ENCODE data around the gene ELAVL2.
"Not testable (repeated sequence)": the region's sequence is repeated elsewhere in the genome, so short reads cannot be mapped to it uniquely, and the experiment has no call there.

The ELAVL2 gene

DNA sequence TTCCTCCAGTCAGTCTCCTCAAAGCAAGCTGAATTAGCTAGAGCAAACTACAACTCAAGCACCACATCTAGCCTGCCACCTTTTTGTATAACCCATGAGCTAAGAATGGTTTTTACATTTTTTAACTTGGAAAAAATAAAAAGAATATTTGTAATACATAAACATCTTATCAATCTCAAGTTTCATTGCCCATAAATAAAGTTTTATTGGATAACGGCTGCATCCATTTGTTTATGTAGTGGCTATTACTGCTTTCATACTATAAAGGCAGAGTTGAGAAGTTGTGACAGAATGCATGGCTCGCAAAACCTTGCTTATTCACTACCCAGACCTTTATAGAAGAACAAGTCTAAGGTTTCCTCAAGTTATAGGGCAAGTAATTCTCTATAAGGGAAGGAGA lies 95.7 kb downstream of the ELAVL2 start:
- in situ Hi-C loops (cut with MboI; ENCODE audit: low sequenced_read_pairs), result no loop called here

DNA sequence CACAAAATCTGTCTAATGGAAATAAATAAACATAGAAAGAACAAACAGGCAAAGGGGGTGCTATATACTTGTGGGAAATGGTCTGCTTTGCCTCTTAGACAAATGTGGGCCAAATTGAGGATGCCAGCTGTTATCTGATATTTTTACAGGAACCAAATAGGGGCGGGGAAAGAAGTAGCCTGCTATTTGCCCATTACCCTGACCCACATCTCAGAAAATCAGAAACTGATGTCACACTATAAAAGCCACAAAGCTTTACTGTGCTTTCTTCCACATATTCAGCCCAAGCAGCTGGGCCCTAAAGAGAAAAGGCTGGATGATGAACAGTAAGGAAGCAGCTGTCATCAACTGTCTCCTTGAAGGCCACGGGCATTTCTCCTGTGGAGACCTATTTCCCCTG lies 97.3 kb downstream of the ELAVL2 start:
- in situ Hi-C loops (cut with MboI; ENCODE audit: low sequenced_read_pairs), result no loop called here

DNA sequence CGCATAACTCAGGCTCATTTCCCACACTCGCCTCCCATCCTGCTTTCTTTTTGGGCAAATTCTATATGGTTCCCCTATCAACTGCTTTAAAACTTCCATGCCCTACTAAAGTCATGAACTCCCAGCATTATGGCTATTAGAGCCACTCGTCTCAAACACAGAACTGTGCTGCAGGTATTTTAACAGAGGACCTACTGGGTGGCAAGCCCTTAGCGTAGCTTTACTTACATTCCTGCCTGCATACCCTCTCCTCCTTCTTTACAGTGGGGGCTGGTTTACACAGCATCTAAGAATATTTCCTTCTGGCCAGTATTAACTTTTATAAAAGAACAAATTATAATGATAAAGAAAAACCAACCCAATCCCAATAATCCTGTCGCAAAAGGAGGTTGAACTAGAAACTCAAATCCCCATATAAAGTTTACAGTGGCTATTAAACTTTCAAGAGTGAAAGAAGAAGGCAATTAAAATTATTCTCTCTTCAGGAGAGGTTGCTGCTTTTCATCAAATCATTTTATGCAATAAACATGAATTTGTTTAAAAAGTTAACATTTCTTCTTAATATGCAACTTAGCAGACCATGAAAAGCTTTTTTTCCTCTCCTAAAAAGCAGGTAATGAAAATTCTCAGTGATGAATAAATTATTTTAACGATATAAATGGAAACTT lies 100.6 kb downstream of the ELAVL2 start:
- in situ Hi-C loops (cut with MboI; ENCODE audit: low sequenced_read_pairs), result no loop called here

DNA sequence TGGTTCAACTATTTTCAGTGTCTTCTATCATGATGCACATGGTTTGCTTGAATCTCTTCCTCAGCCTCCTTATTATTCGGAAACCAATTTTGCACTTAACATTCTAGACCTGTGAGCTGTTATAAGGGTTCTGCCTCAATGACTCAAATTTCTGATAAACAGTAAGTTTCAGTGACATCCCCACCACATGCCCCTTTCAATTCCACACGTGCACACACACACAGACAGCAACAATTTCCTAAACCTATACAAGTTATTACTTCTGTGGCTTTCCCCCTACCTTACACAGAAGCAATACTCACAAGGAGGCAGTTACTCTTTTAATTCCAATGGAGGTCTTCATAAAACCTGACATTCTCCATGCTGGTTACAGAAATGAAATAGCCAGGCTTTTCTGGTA lies 102.4 kb downstream of the ELAVL2 start:
- in situ Hi-C loops (cut with MboI; ENCODE audit: low sequenced_read_pairs), result no loop called here

- in situ Hi-C loops (cut with MboI; ENCODE audit: low sequenced_read_pairs), result not testable (repeated sequence)
These were observed 103.0 kb downstream of the ELAVL2 start for GRCh38 chr9:23723048-23723447.

- in situ Hi-C loops (cut with MboI; ENCODE audit: low sequenced_read_pairs), result no loop called here
These were observed 104.6 kb downstream of the ELAVL2 start for GRCh38 chr9:23721466-23721865.

DNA sequence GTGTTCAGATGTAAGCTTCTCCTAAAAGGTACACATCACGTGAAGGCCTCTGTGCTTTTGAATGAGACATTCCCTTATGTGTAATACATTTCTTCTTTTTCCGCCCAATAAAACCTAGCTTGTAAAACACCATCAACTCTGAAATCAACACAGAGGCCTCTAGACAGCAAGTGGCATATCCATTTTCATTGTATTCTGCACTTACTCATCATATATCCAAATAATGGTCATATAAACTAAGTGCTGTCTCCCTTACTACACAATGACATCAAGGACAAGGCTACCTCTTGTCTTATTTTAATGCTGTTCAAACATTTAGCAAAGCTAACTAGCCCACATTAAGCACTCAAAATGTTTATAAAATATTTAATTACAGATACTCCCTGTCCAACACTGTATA lies 108.5 kb downstream of the ELAVL2 start:
- in situ Hi-C loops (cut with MboI; ENCODE audit: low sequenced_read_pairs), result no loop called here

- in situ Hi-C loops (cut with MboI; ENCODE audit: low sequenced_read_pairs), result no loop called here
These were observed 118.8 kb downstream of the ELAVL2 start for GRCh38 chr9:23707249-23707648.

DNA sequence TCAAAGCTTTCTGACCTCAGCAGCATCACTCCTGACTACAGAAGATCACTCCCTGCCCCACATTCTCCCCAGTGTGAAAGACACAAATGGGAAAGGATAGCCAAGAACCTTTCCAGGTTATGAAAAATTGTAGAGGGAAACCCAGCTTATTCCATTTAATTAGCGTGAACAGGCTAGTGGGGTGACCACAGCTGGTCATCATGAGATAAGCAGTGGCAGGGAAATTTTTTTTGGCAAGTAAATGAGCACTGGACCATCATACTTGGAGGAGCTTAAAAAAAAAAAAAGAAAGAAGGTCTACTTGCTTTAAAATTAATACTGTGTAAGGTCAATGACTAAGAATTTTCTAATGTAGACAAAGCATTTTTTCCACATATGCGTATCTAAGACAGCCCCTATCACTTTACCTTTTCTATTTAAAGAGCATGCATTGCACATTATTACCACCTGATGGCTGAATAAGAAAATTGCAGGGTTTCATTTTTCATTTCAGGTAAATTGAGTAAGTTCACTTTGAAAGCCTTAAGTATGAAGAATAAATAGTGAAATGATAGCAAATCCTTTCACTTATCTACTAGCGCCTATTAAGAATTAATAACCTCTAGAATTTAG lies 123.6 kb downstream of the ELAVL2 start:
- in situ Hi-C loops (cut with MboI; ENCODE audit: low sequenced_read_pairs), result no loop called here

DNA sequence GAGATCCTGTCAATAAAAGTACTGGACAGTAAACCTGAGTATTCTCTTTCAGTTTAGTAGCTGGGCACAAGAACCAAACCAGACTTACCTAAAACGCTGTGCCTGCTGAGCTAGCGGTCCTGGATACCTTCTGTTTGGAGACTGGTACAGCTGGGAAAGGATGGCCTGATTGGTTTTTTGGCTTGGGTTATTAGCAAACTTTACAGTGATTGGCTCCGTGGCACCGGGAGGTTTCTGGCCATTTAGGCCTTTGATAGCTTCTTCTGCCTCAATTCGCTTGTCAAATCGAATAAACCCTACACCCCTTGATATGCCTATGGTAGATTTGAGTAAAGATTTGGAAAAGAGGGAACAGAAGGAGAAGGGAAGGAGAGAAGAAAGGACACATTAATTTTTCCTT lies 124.7 kb downstream of the ELAVL2 start:
- in situ Hi-C loops (cut with MboI; ENCODE audit: low sequenced_read_pairs), result no loop called here

- in situ Hi-C loops (cut with MboI; ENCODE audit: low sequenced_read_pairs), result no loop called here
These were observed 125.7 kb downstream of the ELAVL2 start for GRCh38 chr9:23700359-23700758.

DNA sequence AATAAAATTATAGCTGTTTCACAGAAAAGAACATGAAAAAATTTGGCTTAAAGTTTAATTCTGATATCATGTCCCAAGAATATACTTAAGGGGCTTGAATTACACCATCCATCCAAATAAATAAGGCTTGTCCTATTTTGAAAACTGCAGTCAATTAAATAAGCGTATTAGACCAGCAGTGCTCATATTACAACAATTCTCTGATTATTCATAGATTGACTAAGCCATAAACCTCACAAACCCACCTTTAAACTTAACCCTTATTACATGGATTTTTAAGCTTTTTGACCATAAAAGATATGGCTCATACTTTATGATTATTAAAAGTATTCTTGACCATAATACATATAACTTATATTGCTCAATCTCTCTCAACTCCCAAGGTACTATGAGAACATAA lies 127.9 kb downstream of the ELAVL2 start:
- in situ Hi-C loops (cut with MboI; ENCODE audit: low sequenced_read_pairs), result no loop called here

DNA sequence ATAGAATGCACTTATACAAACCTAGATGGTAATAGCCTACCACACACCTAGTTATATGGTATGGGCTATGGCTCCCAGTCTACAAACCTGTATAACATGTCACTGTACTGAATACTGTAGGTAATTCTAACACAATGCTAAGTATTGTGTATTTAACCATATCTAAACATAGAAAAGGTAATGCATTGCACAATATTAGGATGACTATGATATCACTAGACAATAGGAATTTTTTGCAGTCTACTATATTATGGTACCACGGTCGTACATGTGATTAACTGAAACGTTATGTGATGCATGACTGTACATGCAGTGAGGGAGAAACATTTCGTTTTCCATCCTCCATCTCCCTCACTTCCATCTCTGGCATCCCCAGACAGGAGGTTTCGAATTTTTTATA lies 130.5 kb downstream of the ELAVL2 start:
- in situ Hi-C loops (cut with MboI; ENCODE audit: low sequenced_read_pairs), result no loop called here

DNA sequence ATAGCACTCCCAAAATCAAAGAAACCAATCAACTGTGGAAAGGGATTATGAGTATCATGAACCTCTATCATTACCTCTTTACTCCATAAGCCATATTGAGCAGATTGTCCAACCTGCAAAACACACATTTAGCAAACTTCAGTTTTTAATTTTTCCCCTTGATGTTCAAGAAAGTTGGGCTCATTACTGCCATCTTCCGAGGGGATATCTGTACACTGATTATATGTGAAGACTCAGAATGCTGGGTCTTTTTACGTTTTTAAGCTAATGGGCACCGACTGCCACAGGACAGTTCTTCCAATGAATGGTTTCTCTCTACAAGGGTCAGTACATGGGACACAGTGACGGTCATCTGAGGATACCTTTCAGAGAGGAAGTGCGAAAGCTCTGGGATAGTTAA lies 132.7 kb downstream of the ELAVL2 start:
- in situ Hi-C loops (cut with MboI; ENCODE audit: low sequenced_read_pairs), result no loop called here

DNA sequence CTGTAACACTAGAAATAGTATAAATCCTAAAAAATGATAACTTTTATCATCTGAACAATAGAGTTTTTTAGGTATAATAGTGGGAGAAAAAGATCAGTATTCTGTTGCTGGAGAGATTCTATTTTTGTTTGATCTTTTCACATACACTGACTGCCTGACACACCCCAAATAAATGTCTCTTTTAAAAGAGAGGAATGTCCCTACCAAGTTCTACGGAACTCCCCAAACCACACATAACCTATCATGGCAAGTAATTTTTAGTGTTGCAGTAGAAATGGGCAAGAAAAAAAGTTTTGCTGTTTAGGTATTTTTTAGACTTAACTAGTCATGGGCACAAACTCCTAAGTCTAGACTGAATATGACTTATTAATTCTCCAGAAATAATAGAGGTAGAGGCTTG lies 139.1 kb downstream of the ELAVL2 start:
- in situ Hi-C loops (cut with MboI; ENCODE audit: low sequenced_read_pairs), result no loop called here

DNA sequence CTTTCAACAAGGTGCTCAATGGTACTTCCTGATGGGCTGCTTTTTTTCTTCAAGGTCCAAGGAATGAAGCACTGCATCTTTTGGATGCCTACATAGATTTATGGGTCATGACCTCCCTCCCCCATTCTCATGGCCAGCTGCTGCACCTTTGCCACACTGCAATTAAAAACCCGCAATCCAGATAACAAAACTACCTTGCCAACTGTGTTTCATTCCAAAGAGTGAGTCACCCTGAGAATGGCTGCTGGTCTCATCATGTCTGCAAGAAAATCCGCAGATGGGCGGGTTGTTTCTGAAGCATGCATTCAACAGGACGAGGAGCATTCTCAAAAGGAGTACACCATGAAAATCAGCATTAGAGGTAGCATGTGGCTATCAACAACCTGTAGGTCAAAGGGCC lies 139.8 kb downstream of the ELAVL2 start:
- in situ Hi-C loops (cut with MboI; ENCODE audit: low sequenced_read_pairs), result no loop called here

DNA sequence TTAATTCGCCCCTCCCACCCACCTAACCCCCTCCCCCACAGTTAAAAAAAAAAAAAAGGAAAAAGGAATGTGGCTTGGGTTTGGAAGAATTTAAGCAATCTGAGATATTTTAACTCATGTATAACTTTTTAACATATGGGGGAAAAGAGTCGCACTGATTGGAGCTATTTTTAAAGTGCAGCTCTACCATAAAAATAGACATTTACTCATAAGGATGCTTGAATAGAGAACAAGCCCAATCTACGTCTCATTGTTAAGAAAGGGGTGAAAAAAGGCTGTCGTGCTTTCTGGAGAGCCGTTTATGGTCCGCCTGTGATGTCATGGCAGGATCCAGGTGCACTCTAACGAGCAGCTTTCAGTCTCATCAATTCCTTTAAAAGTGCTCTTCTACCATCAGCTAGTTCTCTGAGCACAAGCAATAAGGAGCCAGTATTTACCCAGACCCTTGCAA lies 142.4 kb downstream of the ELAVL2 start:
- in situ Hi-C loops (cut with MboI; ENCODE audit: low sequenced_read_pairs), result no loop called here

GRCh38 chr9:23682891-23683431 lies 143.1 kb downstream of the ELAVL2 start:
- in situ Hi-C loops (cut with MboI; ENCODE audit: low sequenced_read_pairs), result no loop called here

- in situ Hi-C loops (cut with MboI; ENCODE audit: low sequenced_read_pairs), result no loop called here
These were observed 143.7 kb downstream of the ELAVL2 start for GRCh38 chr9:23682352-23682751.

- in situ Hi-C loops (cut with MboI; ENCODE audit: low sequenced_read_pairs), result no loop called here
These were observed 148.6 kb downstream of the ELAVL2 start for GRCh38 chr9:23677446-23677845.

GRCh38 chr9:23674016-23674585 lies 151.9 kb downstream of the ELAVL2 start:
- in situ Hi-C loops (cut with MboI; ENCODE audit: low sequenced_read_pairs), result no loop called here

GRCh38 chr9:23672151-23672550 lies 153.9 kb downstream of the ELAVL2 start:
- in situ Hi-C loops (cut with MboI; ENCODE audit: low sequenced_read_pairs), result no loop called here
